ENCODE measurements around the gene HSPG2. TPM values are rescaled to one million over a fixed set of nuclear protein-coding genes. Genes with fewer than 3 reads are reported as not detected.
"Not testable (repeated sequence)": the region's sequence is repeated elsewhere in the genome, so short reads cannot be mapped to it uniquely, and the experiment has no call there.

HSPG2 gene
- total RNA-seq, 2 donors from 2014 or later: 1.2 to 1.6 TPM

DNA sequence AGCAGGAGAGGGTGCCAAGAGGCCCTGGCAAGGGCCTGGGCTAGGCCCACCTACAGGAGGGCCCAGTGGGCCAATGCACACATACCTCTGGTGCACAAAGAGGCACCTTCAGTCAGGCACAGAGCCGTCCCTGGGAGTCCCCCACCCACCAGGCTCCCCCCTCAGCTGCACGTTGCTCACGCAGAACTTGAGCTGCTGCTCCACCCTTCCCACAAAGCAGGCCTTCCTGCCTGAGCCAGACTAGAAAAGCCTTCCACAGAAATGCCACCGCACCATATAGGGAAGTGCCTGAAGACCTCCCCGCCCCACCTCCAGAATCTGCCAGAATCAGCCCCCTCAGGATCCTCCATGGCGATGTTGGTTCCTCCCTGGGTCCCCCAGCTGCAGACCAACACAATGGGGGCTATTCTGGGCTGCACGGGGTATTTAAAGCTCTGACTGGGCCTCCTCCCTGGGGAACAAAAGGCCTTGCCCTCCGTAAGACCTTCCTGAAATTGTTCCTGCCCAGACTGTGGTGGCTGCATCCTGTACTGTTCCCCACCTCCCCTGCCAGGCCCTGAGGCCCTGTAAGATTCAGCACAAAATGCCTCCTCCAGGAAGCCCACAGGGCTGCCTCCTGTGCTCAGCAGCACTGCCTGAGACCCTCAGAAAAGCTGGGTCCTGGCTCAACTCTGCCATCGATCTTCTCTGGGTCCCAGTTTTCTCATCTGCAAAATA lies 27.2 kb downstream of the HSPG2 start:
- H3K27me3 Mint-ChIP-seq: peaks cover 8% of the 10 kb centered on the region
- no peak for DNase-seq
- H3K4me3 Mint-ChIP-seq: no peak overlapping the region

DNA sequence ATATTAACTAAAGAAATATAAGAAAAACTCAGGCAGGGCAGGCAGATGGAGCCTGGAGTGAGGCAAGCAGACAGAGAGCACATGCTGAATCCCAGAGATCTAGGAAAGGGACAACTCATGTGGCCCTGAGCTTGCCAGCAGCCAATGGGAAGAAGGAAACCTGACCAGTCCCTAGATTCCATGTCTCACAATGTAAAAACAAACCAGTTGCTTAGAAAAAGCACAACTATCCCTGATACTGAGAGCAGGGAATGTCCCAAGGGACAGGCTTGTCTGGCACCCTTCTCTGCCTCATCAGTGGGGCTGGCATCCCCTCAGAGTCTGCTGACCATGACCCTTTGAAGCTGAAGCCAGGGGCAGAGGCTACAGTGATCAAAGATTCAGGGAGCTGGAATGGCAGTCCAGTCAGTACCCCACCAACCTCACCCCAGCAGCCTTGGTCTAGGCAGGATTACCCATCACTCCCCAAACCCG lies 27.8 kb downstream of the HSPG2 start:
- Mint-ChIP-seq H3K4me3 (no peak overlapping the region), H3K4me1 (peaks cover 11% of the 10 kb centered on the region), H3K36me3 (ENCODE audit: low read depth) (no peaks in the 10 kb centered on the region), H3K27me3 (peaks cover 8% of the 10 kb centered on the region), H3K27ac (no peak overlapping the region)
- no peak for ATAC-seq
- H3K9me3 ChIP-seq (ENCODE audit: control insufficient read depth, low read length, poor library complexity, severe bottlenecking): no peaks in the 10 kb centered on the region
- no peak for DNase-seq

More for the DNA sequence above, 27.2 kb downstream of the HSPG2 start:
- ATAC-seq: peak; percentile 16
- no peak overlapping the region for H3K27ac Mint-ChIP-seq
- peaks cover 11% of the 10 kb centered on the region for H3K4me1 Mint-ChIP-seq
- no peaks in the 10 kb centered on the region for H3K9me3 ChIP-seq (ENCODE audit: control insufficient read depth, low read length, poor library complexity, severe bottlenecking)
- no peaks in the 10 kb centered on the region for H3K36me3 Mint-ChIP-seq (ENCODE audit: low read depth)

DNA sequence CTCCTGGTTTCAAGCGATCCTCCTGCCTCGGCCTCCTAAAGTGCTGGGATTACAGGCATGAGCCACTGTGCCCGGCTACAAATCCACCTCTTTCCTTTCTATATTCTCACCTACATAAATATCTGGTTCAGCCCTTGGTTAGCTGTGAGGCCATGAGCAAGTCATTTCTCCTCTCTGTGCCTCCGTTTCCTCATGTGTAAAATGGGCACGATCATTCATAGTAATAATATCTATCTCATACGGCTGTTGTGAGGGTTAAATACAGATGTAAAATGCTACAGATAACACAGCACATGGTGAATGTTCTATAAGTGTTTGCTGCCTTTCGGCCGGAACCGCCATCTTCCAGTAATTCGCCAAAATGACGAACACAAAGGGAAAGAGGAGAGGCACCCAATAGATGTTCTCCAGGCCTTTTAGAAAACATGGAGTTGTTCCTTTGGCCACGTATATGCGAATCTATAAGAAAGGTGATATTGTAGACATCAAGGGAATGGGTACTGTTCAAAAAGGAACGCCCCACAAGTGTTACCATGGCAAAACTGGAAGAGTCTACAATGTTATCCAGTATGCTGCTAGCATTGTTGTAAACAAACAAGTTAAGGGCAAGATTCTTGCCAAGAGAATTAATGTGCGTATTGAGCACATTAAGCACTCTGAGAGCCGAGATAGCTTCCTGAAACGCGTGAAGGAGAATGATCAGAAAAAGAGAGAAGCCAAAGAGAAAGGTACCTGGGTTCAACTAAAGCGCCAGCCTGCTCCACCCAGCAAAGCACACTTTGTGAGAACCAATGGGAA lies 29.2 kb downstream of the HSPG2 start:
- not testable (repeated sequence) for H3K4me3 Mint-ChIP-seq; H3K27ac Mint-ChIP-seq; DNase-seq; ATAC-seq; H3K9me3 ChIP-seq (ENCODE audit: control insufficient read depth, low read length, poor library complexity, severe bottlenecking); H3K4me1 Mint-ChIP-seq; H3K36me3 Mint-ChIP-seq (ENCODE audit: low read depth)
- H3K27me3 Mint-ChIP-seq: peaks cover 12% of the 10 kb centered on the region

DNA sequence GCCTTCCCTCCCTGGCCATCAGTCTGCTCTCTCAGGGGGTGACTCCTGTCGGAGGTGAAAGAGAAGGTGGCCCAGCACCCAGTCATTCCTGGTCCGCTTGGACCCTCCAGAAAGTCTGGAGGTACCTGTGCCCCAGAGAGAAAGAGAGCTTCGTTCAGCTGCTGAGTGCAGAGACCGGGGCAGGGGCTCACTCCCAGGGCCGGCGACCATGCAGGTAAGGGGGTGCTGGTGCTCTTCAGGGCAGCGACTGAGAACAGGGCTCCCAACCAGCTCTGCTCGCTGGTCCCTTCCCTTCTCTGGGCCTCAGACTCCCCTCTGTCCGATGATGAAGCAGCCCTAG lies 30.1 kb downstream of the HSPG2 start:
- peaks cover 12% of the 10 kb centered on the region for H3K27me3 Mint-ChIP-seq
- no peaks in the 10 kb centered on the region for H3K36me3 Mint-ChIP-seq (ENCODE audit: low read depth)
- DNase-seq (no peak), ATAC-seq (no peak)
- H3K9me3 ChIP-seq (ENCODE audit: control insufficient read depth, low read length, poor library complexity, severe bottlenecking): no peaks in the 10 kb centered on the region
- no peak overlapping the region for H3K4me3 Mint-ChIP-seq
- H3K27ac Mint-ChIP-seq: no peak overlapping the region
- H3K4me1 Mint-ChIP-seq: peaks cover 8% of the 10 kb centered on the region

DNA sequence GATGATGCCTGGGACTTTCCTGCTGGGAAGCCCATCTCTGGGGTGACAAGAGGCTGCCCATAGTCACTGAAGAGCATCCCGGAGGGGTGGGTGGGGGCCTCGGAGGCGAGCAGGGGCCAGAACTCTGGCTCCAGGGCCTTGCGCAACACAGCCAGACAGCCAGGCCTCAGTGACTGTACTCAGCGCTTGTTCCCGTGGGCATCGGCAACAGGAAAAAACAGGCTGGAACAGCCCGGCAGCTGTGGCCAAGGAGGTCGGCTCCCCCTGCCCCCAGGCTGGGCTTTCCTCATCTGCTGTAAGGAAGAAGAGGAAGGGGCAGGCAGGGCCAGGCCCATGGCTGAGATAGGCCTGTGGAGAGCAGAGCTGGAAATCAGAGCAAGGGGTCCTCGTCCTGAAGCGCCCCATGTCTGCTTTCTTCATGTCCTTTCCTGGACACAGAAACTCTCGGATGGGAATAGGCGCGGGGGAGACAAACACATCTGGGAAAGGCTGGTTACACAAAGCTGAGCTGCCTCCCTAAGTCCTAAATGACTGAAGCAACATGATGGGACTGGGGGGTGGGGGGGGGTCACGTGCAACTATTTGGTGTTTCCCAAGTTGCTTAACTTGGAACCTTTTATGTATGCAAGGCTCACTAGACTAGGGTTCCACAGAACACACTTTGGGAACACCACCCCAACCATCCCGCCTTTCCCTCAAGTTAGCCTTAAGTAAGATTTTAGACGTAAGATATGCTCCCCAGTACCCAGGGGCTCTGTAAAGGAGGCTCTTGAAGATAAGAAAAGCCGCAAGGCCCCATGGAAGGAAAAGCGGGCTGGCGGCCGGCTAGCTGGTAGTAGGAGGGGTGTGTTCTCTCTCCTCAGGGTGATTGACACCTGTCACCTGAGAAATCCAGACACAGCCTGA lies 30.7 kb downstream of the HSPG2 start:
- Mint-ChIP-seq H3K36me3 (ENCODE audit: low read depth) (no peaks in the 10 kb centered on the region), H3K4me3 (no peak overlapping the region), H3K4me1 (peaks cover 8% of the 10 kb centered on the region), H3K27ac (no peak overlapping the region), H3K27me3 (peaks cover 12% of the 10 kb centered on the region)
- ATAC-seq (no peak), DNase-seq (no peak)
- no peaks in the 10 kb centered on the region for H3K9me3 ChIP-seq (ENCODE audit: control insufficient read depth, low read length, poor library complexity, severe bottlenecking)

DNA sequence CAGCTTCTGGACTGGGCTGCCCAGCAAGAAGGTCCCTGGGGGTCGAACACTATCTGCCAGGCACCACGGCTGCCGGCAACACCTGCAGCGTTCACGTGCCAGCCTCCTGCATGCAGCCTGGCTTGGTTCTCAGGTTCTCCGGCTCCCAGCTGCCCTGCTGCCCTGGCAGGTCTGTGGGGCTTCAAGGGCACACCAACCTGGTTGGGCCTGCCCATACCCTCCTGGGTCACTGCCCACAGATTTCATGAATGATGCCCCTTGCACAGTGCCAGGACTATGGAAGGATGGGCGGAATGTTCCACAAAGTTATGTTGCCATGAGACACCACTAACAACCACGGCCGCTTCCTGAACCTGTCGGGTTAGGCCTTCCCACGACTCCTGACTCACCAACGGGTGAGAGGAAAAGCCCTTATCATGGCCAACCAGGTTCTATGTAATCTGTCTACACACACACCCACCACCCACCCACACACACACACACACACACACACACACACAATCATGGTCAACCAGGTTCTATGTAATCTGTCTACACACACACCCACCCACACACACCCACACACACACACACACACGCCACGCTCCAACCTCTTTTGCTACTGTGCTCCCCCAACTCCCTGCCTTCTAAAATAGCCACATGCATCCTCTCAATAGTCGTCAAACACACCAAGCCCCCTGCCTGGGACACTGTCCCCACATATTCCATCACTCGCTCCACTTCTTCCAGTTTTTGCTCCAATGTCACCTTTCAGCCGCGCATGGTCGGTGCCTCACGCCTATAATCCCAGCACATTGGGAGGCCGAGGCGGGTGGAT lies 32.2 kb downstream of the HSPG2 start:
- Mint-ChIP-seq H3K27ac (peak overlapping the region; percentile 19), H3K36me3 (ENCODE audit: low read depth) (no peaks in the 10 kb centered on the region), H3K4me1 (peaks cover 6% of the 10 kb centered on the region), H3K27me3 (peaks cover 4% of the 10 kb centered on the region), H3K4me3 (no peak overlapping the region)
- ATAC-seq (no peak), DNase-seq (no peak)
- H3K9me3 ChIP-seq (ENCODE audit: control insufficient read depth, low read length, poor library complexity, severe bottlenecking): no peaks in the 10 kb centered on the region

DNA sequence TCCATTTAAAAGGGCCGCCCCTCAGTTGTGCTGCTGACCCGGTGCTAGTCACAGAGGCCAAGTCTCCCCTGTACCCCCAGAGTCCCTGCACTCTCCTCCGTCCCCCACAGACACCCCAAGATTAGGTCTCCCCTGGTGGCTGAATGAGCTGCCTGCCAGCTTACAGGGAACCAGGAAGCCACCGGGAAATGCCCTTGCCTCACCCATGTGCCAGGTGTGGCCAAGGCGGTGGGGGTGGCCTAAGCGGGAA lies 32.7 kb downstream of the HSPG2 start:
- no peaks in the 10 kb centered on the region for H3K9me3 ChIP-seq (ENCODE audit: control insufficient read depth, low read length, poor library complexity, severe bottlenecking)
- no peak overlapping the region for H3K4me3 Mint-ChIP-seq
- H3K27ac Mint-ChIP-seq: no peak overlapping the region
- no peak for DNase-seq
- peaks cover 5% of the 10 kb centered on the region for H3K4me1 Mint-ChIP-seq
- H3K27me3 Mint-ChIP-seq: peaks cover 4% of the 10 kb centered on the region
- no peak for ATAC-seq
- no peaks in the 10 kb centered on the region for H3K36me3 Mint-ChIP-seq (ENCODE audit: low read depth)

DNA sequence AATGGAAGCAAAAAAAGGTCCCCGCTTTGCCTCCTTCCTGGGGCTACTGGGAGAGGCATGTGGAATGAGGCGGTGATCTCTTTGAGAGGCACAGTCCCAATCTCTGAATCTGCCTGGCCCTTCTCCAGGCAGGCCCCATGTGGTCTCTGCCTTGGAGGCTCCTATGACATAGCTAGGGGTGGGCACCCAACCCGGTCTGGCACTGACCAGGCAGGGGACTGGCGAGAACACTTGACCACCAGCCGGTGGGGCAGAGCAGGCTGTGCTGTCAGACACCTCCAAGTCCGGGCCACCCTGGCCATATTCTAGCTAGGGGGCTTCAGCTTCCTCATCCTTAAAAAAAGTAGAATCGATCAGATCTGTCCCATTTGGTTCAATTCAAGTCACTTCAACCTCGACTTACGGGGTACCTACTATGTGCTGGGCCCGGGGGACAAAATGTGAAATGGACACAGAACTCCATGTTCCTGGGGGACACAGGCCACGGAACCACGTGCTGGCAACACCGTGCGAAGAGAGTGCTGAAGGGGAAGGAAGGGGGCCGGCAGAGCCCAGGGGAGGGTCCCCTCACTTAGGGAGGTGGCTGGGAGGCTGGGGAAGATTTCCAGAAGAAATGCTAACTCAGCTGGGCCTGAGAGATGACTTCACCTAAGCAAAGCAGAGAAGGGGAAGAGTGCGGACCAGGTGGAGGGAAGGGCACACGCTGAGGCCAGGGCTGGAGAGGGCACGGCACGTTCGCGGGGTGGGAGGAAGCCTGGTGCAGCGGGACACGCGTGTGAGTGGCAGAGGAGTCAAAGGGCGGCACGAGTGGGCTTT lies 33.3 kb downstream of the HSPG2 start:
- H3K9me3 ChIP-seq (ENCODE audit: control insufficient read depth, low read length, poor library complexity, severe bottlenecking): no peaks in the 10 kb centered on the region
- no peak overlapping the region for H3K27ac Mint-ChIP-seq
- no peaks in the 10 kb centered on the region for H3K36me3 Mint-ChIP-seq (ENCODE audit: low read depth)
- peaks cover 5% of the 10 kb centered on the region for H3K4me1 Mint-ChIP-seq
- no peak for ATAC-seq
- peaks cover 4% of the 10 kb centered on the region for H3K27me3 Mint-ChIP-seq
- no peak overlapping the region for H3K4me3 Mint-ChIP-seq
- DNase-seq: no peak

DNA sequence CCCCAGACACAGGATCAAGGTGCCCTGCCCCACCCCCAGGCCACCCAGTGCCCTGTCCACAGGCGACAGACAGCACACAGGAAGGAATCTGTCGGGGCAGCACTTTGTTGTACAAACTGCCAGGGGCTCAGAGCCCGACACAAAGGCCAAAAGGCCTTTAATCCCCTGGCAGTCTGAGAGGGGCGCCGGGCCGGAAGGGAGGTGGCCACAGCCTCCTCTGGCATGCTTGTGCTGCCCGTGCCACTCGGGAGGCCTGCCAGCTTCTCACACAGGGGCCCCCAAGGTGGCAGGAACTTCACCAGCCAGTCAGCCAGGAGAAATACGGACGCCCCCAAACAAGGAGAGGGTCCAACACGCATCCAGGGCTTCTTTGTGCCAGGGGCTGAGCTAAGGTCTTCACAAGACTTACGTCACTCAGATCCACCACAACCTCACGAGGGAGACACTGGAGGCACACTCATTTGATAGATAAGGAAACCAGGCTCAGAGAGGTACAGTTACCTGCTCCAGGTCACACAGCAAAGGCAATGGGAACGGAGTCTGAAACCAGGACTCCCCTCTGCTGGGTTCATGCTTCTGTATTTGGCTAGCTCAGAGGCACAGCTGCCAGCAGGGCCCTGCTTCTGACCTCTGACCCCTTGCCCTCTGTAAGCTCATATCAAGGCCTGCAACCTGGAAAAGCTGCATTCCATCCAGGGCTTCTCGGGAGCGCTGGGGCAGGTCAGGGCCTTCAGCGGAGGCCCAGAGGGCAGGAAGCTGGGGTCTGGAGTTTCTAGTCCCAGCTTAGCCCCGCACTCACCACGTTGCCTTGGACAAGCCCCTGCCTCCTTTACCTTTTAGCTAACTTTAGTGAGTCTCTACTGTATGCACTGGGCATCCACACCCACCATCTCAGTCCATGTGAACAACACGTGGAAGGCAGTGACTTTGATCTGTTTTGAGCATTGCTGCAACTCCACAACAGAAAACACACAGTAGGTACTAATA lies 34.8 kb downstream of the HSPG2 start:
- no peaks in the 10 kb centered on the region for H3K9me3 ChIP-seq (ENCODE audit: control insufficient read depth, low read length, poor library complexity, severe bottlenecking)
- H3K4me3 Mint-ChIP-seq: no peak overlapping the region
- no peak overlapping the region for H3K27ac Mint-ChIP-seq
- no peak for ATAC-seq
- DNase-seq: no peak
- H3K4me1 Mint-ChIP-seq: peaks cover 4% of the 10 kb centered on the region
- no peaks in the 10 kb centered on the region for H3K36me3 Mint-ChIP-seq (ENCODE audit: low read depth)
- H3K27me3 Mint-ChIP-seq: peaks cover 4% of the 10 kb centered on the region

DNA sequence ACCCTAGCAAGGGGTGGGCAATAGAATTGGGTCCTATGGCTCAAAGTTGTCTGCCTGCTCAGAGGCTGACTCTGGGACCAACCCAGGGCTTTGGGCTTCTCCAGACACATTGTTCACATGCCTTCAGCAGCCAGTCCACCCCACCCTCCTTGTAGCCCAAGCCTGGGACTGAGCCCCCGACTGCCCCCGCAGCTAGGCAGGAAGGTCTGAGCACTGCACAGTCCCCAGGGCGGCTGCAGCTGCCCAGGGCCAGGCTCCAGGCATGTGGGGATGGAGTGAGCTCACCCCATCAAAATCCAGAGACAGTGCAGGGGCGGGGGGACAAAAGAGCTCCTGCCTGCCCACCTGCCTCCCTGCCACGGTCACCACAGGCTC lies 35.6 kb downstream of the HSPG2 start:
- H3K9me3 ChIP-seq (ENCODE audit: control insufficient read depth, low read length, poor library complexity, severe bottlenecking): no peaks in the 10 kb centered on the region
- H3K36me3 Mint-ChIP-seq (ENCODE audit: low read depth): no peaks in the 10 kb centered on the region
- ATAC-seq (no peak), DNase-seq (no peak)
- peaks cover 4% of the 10 kb centered on the region for H3K4me1 Mint-ChIP-seq
- no peak overlapping the region for H3K27ac Mint-ChIP-seq
- no peak overlapping the region for H3K4me3 Mint-ChIP-seq
- peaks cover 4% of the 10 kb centered on the region for H3K27me3 Mint-ChIP-seq

DNA sequence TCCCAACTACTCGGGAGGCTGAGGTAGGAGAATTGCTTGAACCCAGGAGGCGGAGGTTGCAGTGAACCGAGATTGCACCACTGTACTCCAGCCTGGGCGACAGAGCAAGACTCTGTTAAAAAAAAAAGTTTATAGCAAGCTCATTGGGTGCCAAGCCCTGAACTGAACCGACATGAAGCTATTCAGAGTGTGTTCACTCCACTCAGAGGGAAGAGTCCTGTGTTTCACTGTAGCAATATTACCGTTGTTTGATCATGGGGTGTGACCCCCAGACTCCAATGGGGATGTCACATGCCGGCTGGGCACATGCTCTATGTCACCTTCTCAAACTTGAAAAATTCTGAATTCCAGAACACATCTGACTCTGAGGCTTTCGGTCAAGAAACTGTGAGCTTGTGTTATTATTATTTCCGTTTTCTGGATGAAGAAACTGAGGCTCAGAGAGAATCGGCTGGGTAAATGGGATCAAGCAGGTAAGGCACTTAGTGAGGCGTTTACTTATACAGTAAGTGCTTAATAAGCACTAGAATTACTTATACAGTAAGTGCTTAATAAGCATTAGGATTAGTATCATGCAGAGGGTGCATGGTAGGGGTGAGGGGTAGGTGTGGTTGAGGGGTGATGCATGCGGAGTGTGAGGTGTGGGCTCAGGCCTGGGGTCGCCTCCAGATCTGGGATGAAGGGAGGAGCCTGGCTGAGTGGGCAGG lies 36.2 kb downstream of the HSPG2 start:
- no peaks in the 10 kb centered on the region for H3K36me3 Mint-ChIP-seq (ENCODE audit: low read depth)
- no peaks in the 10 kb centered on the region for H3K9me3 ChIP-seq (ENCODE audit: control insufficient read depth, low read length, poor library complexity, severe bottlenecking)
- DNase-seq: no peak
- ATAC-seq: no peak
- H3K4me3 Mint-ChIP-seq: no peak overlapping the region
- H3K27me3 Mint-ChIP-seq: peaks cover 4% of the 10 kb centered on the region
- no peak overlapping the region for H3K27ac Mint-ChIP-seq
- H3K4me1 Mint-ChIP-seq: peaks cover 4% of the 10 kb centered on the region
